Measurements from ENCODE around the gene SCUBE3.
A peak's percentile ranks its signal among the peaks of the same experiment; 100 is the strongest.

SCUBE3 gene

GRCh38 chr6:35239581-35239980, 25.8 kb downstream of the SCUBE3 start:
- DNase-seq (ENCODE audit: low read depth in 2 of 2), result no peak

DNA sequence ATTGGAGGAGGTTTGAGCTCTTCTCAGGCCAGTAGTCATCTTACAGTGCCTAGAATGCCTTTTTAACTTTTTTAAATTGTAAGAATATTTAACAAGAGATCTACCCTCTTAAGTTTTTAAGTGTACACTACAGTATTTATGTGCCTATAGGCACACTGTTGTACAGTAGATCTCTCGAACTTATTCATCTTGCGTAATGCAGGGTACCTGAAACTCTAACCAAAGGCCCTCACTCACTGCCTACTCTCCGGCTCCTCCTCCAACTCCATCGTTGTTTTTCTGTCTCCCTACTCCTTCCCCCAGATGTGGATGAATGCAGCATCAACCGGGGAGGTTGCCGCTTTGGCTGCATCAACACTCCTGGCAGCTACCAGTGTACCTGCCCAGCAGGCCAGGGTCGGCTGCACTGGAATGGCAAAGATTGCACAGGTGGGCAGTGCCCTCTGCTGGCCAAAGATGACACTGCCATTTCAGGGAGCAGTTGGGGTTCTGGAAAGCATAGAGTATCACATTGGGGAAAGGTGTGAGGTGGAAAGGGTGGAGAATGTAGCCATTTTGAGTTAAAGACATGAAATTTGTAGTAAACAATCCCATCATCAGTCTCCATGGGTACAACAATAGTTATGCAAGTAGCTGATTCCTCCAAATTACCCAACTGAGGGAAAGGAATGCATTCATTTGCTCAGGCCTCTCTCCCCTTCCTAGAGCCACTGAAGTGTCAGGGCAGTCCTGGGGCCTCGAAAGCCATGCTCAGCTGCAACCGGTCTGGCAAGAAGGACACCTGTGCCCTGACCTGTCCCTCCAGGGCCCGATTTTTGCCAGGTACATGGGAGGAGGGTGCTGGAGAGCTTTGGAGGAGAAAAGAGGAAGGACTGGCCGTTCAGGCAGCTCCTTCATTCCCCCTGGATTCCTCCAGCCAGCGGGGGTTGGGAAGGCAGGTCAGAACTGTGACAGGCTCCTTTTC, 27.4 kb downstream of the SCUBE3 start:
- peak; percentile 44 to 51 for DNase-seq (ENCODE audit: low read depth in 2 of 2)

DNA sequence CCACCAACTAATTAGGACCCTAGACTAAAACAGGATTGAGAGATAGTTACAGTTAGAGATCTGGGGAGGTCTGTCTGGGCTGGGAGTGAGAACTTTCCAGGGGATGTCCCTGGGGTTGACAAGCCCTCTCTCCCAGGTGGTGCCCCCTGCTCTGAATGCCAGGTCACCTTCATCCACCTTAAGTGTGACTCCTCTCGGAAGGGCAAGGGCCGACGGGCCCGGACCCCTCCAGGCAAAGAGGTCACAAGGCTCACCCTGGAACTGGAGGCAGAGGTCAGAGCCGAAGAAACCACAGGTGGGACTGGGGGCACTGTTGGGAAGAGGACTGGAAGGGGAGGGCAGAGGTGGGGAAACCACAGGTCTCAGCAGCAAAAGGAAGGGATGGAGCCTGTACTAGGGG, 28.7 kb downstream of the SCUBE3 start:
- no peak for DNase-seq (ENCODE audit: low read depth in 2 of 2)

GRCh38 chr6:35242906-35243305, 29.1 kb downstream of the SCUBE3 start:
- no peak for DNase-seq (ENCODE audit: low read depth in 2 of 2)

GRCh38 chr6:35243386-35243958, 29.7 kb downstream of the SCUBE3 start:
- no peak for DNase-seq (ENCODE audit: low read depth in 2 of 2)

DNA sequence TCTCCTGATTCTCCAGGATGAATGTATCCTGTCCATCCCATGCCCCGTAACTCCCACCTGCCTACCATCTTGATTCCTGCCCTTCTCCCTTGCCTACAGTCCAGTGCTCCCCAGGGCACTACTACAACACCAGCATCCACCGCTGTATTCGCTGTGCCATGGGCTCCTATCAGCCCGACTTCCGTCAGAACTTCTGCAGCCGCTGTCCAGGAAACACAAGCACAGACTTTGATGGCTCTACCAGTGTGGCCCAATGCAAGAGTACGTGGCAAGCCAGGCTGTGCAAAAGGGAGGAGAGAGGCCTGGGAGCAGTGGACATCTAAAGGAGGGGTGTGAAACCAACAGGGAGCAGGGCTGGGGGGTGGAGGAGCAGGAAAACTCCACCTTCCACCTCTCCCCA, 30.8 kb downstream of the SCUBE3 start:
- no peak for DNase-seq (ENCODE audit: low read depth in 2 of 2)

DNA sequence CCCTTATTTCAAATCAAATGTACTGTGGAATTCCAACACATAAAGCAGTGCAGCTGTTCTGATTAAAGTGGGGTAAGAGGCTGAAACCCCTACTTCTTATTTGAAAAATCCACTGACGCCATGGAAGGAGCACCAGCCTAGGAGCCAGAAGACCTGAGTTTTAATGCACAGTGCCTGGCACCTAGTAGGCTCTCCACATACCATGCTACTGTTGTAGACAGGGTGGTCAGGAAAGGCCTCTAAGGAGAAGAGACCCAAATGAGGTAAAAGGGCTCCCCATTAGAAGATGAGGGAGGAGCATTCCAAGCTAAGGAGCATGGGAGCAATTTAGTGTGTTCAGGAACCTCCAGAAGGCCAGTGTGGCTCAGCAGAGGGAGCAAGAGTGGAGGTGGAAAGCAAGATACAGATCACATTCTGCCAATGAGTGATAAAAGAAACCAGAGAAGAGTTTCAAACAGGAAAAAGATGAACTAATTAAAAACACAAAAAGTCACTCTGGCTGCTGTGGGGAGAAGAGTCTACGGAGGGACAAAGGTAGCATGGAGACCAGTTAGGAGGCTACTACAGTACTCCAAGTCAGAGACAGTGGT, 34.0 kb downstream of the SCUBE3 start:
- DNase-seq (ENCODE audit: low read depth in 2 of 2), result no peak

- no peak for DNase-seq (ENCODE audit: low read depth in 2 of 2)
These were observed 34.5 kb downstream of the SCUBE3 start for GRCh38 chr6:35248300-35248699.

DNA sequence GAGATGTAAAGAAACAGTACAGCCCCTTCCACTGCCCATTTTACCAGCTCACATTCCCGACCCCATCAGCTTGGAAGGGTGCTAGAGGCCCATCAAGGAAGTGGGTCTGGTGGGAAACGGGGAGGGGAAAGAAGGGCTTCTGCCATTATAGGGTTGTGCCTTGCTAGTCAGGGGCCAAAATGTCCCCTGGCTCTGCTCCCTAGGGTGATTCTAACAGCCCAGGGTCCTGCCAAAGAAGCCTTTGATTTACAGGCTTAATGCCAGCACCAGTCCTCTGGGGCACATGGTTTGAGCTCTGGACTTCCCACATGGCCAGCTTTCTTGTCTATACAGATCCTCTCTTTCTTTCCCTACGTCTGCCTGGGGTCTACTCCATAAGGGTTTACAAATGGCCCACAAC, 35.2 kb downstream of the SCUBE3 start:
- no peak for DNase-seq (ENCODE audit: low read depth in 2 of 2)

- no peak for DNase-seq (ENCODE audit: low read depth in 2 of 2)
These were observed 38.2 kb downstream of the SCUBE3 start for GRCh38 chr6:35251949-35252348.

DNA sequence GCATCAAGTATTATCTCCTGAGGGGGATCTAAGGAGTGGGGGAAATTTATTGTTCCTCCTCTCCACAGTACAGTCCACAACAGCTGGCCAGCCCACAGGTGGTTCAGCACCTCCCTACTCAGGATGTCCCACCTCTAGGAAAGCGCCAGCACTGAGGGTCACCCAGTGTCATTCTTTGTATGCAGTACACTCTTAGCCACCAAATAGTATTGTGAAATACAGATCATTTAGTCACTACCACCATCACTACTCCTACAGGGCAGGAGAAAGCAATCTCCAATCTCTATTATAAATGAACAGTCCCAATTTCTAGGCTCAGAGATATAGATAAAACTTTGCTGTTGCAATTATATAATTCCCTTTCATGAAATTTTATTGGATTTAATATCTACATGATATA, 39.5 kb downstream of the SCUBE3 start:
- DNase-seq (ENCODE audit: low read depth in 2 of 2), result no peak

- DNase-seq (ENCODE audit: low read depth in 2 of 2), result no peak
These were observed 44.6 kb downstream of the SCUBE3 start for GRCh38 chr6:35258336-35258735.

GRCh38 chr6:35258858-35259193, 45.1 kb downstream of the SCUBE3 start:
- peak in 1 of 2 donors; percentile 8 for DNase-seq (ENCODE audit: low read depth in 2 of 2)

DNA sequence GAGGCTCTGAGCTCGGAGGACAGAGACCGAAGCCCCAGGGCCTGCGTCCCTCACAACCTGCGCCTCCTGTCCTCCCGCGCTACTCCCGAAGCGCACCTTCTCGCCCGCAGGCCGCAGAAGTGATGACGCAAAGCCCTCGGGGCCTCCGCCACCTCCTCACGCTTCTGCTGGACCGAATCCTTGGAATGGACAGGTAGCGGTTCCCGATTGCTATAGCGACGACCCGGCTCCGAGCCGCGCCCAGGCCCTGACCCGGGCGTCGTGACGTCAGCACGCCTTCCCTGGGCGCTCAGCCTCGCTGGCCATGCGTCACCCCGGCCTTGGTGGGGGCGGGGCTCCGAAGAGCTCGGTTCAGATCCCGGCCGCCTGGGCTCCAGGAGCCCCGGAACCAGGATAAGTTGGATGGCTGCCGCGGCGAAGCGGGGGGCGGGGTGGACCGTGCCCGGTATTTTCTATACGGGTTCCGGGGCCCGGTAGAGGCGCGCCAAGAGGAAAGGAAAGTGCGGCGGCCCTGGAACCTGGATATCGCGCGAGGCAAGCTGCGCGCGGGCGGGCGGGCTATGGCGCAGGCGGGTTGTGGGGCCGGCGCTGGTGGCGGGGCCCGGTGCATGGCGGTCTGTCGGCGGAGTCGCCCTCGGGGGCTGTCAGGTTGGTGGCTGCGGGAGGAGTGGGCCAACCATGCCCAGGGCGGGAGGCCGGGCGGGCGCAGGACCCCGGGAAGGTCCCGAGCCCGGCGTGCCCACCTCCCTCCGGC, 45.6 kb downstream of the SCUBE3 start, which contains the start of gene ZNF76:
TSS of gene ZNF76 (plus strand) at position 542 of the 754 bp plus-strand sequence. CDS start 21,417 bp downstream, outside the sequence.
- DNase-seq (ENCODE audit: low read depth in 2 of 2), result peak; percentile 76 to 82

- DNase-seq (ENCODE audit: low read depth in 2 of 2), result peak; percentile 63 to 71
These were observed 46.3 kb downstream of the SCUBE3 start for GRCh38 chr6:35259948-35260590.

GRCh38 chr6:35260591-35261570, 47.1 kb downstream of the SCUBE3 start:
- no peak for DNase-seq (ENCODE audit: low read depth in 2 of 2)

DNA sequence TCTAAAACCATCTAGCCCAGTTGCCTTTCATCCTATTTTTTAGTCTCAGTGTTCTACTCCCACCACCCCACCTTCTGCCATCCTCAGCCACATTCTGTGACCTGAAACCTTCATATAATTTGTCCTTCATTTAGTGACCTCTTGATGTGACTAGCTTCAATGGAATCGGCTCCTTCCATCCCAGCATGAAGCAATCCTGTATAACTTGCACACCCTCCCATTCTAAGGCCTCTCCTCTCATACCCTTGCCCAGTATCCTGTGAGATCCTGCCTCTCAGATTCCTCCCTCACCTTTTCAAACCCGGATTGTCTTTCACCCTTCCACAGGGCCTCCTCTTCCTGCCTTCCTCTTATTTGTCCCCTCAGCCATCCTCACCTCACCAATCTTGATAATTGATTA, 48.8 kb downstream of the SCUBE3 start:
- no peak for DNase-seq (ENCODE audit: low read depth in 2 of 2)

DNA sequence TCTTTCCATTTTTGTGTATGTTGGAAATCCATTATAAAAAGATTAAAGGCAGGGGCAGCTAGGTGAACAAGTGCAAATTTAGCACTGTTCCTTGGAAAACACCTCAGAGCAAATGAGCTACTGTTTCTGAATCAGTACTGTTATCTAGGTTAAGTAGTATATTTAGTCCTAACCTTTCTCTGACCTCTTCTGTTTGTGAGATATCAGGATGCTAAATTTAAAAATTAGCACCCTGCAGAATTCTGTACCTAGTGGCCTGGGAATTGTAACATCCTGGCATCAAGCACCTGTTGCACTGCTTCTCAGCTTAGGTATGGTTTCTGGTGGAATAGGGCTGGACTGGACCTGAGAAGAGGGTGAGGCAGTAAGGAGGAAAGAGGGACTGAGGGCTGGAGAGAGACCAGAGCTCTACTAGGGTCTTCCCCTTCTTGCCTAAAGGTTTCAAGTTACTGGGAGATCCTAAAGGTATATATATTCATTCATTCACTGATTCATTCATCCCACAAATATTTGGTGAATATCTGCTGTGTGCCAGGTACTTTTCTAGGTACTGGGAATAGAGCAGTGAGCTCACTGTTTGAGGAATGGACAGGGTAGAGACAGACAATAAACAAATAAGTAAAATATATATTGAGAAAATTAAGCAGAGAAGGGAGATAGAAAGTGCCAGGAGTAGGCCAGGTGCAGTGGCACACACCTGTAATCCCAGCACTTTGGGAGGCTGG, 51.0 kb downstream of the SCUBE3 start:
- DNase-seq (ENCODE audit: low read depth in 2 of 2), result no peak

GRCh38 chr6:35265523-35265922, 51.8 kb downstream of the SCUBE3 start:
- DNase-seq (ENCODE audit: low read depth in 2 of 2), result no peak

DNA sequence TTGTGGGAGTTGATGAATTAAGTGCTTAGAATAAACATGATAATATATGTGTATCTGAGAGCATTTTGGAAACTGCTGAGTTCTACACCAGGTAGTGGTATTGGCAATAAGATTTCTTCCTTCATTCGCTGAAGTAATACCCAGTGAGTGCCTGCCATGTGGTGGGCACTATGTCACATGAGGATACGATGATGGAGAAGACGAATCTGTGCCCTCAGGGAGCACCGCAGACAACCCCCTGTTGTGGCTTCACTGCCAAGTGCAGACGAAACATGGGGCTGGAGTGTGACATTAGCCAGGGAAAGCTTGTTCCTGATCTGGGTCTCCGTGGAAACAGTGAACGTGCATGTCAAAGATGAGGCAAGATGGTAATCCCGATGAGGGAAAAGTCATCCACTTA, 53.7 kb downstream of the SCUBE3 start:
- no peak for DNase-seq (ENCODE audit: low read depth in 2 of 2)

Measured in activated CD8-positive, alpha-beta memory T cell treated with anti-CD3 and anti-CD28 coated beads for 4 hours (primary cell).